IgD-negative memory B cell (primary cell): Measurements from ENCODE around the gene NPS. TPM values are rescaled to one million over a fixed set of nuclear protein-coding genes. Genes with fewer than 3 reads are reported as not detected.

Experiments used
- H3K27ac Mint-ChIP-seq, 3 donors: one replicate each; pipeline ENCODE4 v1.8.0; 2020 to 2022; ENCODE audit warnings: mild to moderate bottlenecking in 3 of 3, mixed read lengths in 3 of 3, moderate library complexity in 1 of 3
- H3K27me3 Mint-ChIP-seq: one replicate; pipeline ENCODE4 v1.8.0; 2021; ENCODE audit warnings: mixed read lengths
- H3K36me3 Mint-ChIP-seq: one replicate; pipeline ENCODE4 v1.8.0; 2020; ENCODE audit warnings: mild to moderate bottlenecking, mixed read lengths
- H3K4me1 Mint-ChIP-seq, 3 donors: one replicate each; pipeline ENCODE4 v1.8.0; 2020 to 2022; ENCODE audit warnings: mixed read lengths in 3 of 3, mild to moderate bottlenecking in 1 of 3
- H3K4me3 Mint-ChIP-seq, 4 donors: one replicate each; pipeline ENCODE4 v1.8.0; 2020 to 2022; ENCODE audit warnings: mild to moderate bottlenecking in 4 of 4, mixed read lengths in 4 of 4, moderate library complexity in 3 of 4
- H3K9me3 Mint-ChIP-seq, 3 donors: one replicate each; pipeline ENCODE4 v1.8.0; 2020 to 2021; ENCODE audit warnings: mixed read lengths in 3 of 3, mild to moderate bottlenecking in 1 of 3
- polyA plus RNA-seq: library from polyadenylated mRNA; unstranded; fragments of 300-500 nt; fragmentation: Illumina TruSeq; gene quantifications from one replicate; pipeline ENCODE4 v1.2.3, GENCODE V29; 2021

The NPS gene
- polyA plus RNA-seq, 1 donor from 2014 or later, result not detected

DNA sequence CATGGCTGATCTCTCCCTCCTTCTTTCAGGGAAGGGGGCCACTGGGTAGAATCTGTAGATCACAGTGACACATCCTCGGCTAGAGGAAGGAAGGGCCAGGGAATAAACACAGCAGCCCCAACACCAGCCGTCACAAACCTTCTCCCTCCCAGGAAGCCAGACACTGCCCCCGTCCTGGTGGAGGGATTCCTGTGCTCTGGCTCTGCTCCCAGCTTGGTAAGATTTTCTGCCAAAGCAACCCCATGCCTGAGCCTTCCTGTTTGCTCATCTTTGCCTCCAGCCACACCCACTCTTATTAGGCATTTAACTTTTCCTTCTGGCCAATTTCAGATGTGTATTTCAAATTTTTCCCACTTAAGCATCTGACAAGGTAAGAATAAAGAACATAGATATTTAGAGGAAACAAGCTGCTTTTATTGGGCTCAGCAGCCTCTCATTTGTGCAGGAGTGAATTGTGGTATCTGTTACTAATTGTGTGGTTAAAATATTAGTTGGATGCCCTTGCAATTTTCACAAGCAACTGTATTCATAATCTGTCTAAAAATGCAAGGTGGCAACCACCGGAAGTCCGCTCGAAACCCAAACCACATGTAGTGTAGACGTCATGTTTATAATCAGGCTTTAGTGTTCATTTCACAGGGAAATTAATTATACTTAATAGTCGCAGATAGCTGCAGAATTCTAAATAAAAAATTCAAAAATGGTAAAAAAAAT is 13.2 kb upstream of the NPS start:
- H3K4me3 Mint-ChIP-seq, result no peak overlapping the region
- no peak overlapping the region for H3K27ac Mint-ChIP-seq
- H3K36me3 Mint-ChIP-seq, result peaks cover 2% of the 10 kb centered on the region
- peaks cover 2 to 3% (median 2%) of the 10 kb centered on the region in 3 donors for H3K9me3 Mint-ChIP-seq
- no peaks in the 10 kb centered on the region for H3K27me3 Mint-ChIP-seq
- H3K4me1 Mint-ChIP-seq, result no peaks in the 10 kb centered on the region

DNA sequence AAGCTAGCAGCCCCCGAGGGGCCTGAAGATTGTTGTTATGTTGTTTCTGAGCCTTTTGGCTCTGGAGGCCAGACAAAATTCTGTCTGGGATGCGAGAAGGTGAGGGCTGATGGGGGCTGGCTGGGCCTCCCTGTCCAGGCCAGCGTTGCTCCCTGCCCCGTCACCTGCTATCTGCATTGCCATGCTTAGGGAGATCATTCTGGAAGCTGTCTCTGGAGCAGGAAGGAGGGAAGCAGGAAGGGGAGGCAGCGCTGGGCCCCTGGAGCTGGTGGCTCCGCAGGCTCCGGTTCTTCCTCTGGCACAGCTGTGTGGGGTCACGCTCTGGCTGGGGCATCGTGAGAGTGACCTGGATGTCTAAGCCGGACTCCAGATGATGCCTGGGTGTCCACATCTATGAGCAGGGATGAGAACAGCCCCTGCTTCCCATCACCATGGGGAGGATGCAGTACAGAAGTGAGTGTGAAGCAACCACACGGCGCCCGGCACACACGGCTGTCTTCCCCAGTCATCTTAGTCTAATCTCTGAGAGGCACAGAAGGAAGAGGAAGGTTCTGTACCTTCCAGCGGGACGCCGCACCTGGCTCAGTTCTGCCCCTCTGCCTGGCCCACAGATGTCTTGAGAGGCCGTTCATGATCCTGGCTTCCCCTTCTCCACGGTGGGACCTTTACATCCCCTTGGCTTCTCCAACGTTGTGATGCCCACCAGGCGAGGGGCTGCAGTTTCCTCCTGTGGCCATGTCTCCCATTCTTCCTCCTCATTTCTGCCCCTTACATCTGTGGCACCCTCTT is 11.9 kb upstream of the NPS start:
- Mint-ChIP-seq H3K4me3 (no peak overlapping the region), H3K36me3 (peaks cover 2% of the 10 kb centered on the region), H3K9me3 (peaks cover 2 to 3% (median 2%) of the 10 kb centered on the region in 3 donors), H3K4me1 (peaks cover 0 to 2% (median 0%) of the 10 kb centered on the region in 3 donors), H3K27ac (no peak overlapping the region), H3K27me3 (no peaks in the 10 kb centered on the region)

DNA sequence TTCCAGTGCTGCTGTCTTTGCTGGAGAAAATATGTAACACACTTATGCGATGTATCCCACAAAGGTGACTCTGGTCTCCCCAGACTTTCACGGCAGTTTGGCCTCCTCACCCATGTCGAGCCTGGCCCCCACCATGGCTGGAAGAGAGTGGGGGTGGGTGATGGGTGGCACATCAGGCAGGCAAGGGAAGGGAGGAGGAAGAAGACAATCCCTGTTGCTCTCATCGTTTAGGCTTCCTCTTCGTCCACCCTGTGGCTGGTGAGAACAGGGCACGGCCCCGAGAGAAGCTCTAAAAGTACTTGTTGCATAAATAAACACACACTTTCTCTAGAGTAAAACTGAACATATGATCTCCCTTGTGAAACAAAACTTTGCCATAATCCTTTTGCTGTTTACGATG is 11.2 kb upstream of the NPS start:
- H3K4me1 Mint-ChIP-seq, result peaks cover 0 to 2% (median 0%) of the 10 kb centered on the region in 3 donors
- no peak overlapping the region for H3K27ac Mint-ChIP-seq
- H3K36me3 Mint-ChIP-seq, result peaks cover 2% of the 10 kb centered on the region
- peaks cover 2 to 3% (median 2%) of the 10 kb centered on the region in 3 donors for H3K9me3 Mint-ChIP-seq
- no peaks in the 10 kb centered on the region for H3K27me3 Mint-ChIP-seq
- H3K4me3 Mint-ChIP-seq, result no peak overlapping the region

DNA sequence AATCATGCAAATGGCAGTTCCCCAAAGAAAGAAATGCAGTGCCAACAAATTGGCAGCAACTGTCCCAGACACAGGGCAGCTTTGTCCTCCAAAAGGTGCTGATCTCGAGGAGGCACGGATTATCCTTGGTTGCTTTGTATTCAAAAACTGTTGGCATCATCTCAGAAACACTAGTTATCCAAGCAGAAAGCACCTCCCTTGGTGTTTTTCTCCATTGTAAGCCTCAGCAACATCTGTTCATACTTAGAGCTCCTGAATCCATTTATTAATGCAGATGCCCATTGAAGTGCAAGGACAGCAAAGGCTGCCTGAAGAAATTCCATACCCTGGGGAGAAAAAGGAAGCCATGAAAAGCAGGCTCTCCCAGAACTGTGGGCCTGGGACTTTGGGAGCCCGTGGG is 1.1 kb upstream of the NPS start:
- no peaks in the 10 kb centered on the region for H3K27me3 Mint-ChIP-seq
- H3K27ac Mint-ChIP-seq, result no peak overlapping the region
- peaks cover 0 to 20% (median 8%) of the 10 kb centered on the region in 3 donors for H3K9me3 Mint-ChIP-seq
- H3K36me3 Mint-ChIP-seq, result peaks cover 3% of the 10 kb centered on the region
- H3K4me3 Mint-ChIP-seq, result no peak overlapping the region
- no peaks in the 10 kb centered on the region for H3K4me1 Mint-ChIP-seq

DNA sequence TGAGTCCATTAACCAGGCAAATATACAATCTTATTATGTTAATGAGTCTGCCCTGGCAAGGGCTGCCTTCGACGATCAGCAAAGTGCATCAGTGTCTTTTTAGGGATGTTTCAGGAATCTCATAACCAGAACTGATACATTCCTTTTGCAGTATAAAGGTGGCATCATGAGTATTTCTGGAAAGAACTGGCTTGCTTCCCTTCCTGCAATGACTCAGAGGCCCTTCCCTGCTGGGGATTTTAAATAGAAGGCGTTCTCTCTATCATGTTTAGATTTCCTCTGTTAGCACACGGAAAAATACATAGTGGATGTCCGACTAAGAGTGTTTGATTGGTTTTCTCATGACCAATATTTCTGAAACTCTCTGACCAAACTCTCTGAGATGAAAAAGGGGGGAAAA is 1.8 kb downstream of the NPS start:
- Mint-ChIP-seq H3K9me3 (peaks cover 0 to 10% (median 3%) of the 10 kb centered on the region in 3 donors), H3K4me1 (no peaks in the 10 kb centered on the region), H3K27ac (no peak overlapping the region), H3K27me3 (no peaks in the 10 kb centered on the region), H3K4me3 (no peak overlapping the region), H3K36me3 (peaks cover 2% of the 10 kb centered on the region)

DNA sequence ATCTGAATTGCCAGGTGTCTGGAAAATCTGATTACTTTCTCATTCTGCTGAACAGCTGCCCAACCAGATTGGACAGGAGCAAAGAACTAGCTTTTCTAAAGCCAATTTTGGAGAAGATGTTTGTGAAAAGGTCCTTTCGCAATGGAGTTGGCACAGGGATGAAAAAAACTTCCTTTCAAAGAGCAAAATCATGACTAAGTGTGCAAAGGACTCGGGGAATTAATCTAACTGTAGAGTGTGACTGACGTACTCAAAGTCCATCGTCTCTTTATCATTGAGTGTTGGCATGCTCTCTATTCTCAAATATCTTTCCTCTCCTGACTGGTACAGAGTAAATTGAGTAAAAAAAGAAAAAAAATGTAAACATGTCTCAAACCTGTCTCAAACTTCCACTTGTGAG is 3.3 kb downstream of the NPS start:
- no peak overlapping the region for H3K27ac Mint-ChIP-seq
- H3K36me3 Mint-ChIP-seq, result peaks cover 2% of the 10 kb centered on the region
- no peaks in the 10 kb centered on the region for H3K4me1 Mint-ChIP-seq
- no peak overlapping the region for H3K4me3 Mint-ChIP-seq
- no peaks in the 10 kb centered on the region for H3K27me3 Mint-ChIP-seq
- H3K9me3 Mint-ChIP-seq, result no peaks in the 10 kb centered on the region

DNA sequence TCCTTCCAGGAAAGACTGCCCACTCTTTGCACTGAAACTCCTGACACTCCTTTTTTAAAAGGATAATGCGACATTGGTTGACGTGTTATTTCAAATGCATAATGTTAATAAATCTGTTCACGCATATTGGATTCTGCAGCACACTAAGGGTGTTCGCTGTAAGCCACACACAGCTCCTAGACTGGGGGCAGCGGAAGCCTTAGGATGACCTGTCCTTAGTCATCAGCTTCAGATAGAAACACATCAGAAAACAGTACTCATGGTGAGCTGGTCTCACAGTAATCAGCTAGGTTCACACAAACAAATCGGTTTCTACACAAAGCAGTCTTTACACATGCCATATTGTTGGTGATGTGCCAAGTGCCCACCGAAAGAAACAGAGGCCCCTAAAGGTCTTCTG is 4.3 kb downstream of the NPS start:
- no peaks in the 10 kb centered on the region for H3K27me3 Mint-ChIP-seq
- H3K4me1 Mint-ChIP-seq, result no peaks in the 10 kb centered on the region
- no peaks in the 10 kb centered on the region for H3K9me3 Mint-ChIP-seq
- no peak overlapping the region for H3K27ac Mint-ChIP-seq
- peaks cover 2% of the 10 kb centered on the region for H3K36me3 Mint-ChIP-seq
- H3K4me3 Mint-ChIP-seq, result no peak overlapping the region

DNA sequence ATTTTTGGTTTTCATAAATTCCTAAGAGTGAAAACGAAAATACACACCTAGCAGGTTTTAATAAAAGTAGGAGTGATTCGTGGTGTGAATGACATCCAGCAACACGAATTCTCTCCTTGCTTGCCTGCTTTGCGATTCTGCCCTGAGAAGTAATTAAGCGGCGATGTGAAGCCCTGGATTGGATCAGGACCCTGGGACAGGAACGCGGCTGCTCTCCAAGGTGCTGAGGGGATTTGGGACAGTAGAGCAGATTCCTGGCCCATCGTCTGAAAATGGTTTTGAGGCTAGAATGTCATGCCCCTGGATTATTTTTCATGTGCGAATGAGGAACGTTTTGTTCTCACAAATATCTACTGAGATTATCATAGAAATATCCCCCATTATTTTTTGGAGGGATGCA is 7.8 kb downstream of the NPS start:
- no peak overlapping the region for H3K4me3 Mint-ChIP-seq
- H3K27me3 Mint-ChIP-seq, result no peaks in the 10 kb centered on the region
- no peaks in the 10 kb centered on the region for H3K36me3 Mint-ChIP-seq
- peaks cover 2 to 14% (median 5%) of the 10 kb centered on the region in 3 donors for H3K9me3 Mint-ChIP-seq
- no peaks in the 10 kb centered on the region for H3K4me1 Mint-ChIP-seq
- no peak overlapping the region for H3K27ac Mint-ChIP-seq

DNA sequence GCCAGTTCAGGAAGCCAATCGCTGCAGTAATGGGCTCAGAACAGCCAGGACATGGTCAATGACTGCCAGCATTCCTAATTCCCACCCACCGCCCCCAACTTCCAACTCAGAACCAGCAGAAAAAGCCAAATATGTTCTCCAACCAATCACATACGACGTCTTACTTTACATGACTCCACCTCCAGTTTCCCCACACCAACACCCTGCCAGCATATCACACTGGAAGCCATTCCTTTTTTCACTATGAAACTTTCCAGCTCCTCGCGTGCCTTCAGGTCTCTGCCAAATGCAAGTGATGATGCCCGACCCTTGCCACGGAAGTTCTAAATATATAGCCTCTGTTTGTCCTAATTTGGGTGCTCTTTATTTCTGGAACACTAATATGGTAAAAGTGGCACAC is 12.5 kb downstream of the NPS start:
- Mint-ChIP-seq H3K27ac (no peak overlapping the region), H3K4me1 (no peaks in the 10 kb centered on the region), H3K27me3 (no peaks in the 10 kb centered on the region), H3K4me3 (no peak overlapping the region), H3K36me3 (no peaks in the 10 kb centered on the region), H3K9me3 (peaks cover 2 to 14% (median 5%) of the 10 kb centered on the region in 3 donors)

DNA sequence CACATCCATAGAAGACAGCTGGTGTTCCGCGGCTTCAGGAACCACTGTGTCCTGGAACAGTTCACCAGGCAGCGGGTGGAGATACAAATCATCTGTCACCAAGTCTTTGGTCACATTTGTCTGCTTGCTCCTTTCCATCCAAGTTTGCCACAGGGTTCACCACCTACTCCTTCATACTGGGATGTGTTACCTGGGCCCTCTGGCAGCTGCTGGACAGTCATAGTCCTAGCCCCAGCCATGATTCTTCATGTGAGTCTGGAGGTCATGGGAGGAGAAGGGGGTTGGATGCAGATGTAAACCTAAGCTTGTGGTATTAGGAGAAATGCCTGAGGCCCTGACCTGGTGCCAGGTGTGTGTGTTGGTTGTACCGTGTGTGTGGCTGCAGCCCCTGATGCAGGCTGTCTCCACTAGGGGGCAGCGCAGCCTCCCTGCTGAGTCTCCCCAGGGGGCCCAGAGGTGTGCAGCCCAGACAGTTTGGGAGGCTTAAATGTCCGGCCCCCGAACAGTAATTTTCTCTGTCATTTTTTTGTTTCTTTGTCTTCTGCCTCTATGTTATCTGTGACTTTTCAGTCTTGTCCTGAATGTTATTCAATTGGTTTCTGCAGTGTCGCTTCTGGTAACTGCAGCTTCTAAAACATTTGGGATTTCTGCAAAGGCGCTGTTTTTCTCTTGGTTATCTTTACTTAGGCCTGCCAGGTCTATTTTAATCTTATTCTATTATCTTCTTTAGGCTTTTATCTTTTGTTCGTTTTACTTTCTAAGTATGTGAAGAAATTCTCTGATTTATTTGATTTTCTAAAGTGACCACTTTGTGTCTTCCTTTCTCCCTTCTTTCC is 14.8 kb downstream of the NPS start:
- H3K27me3 Mint-ChIP-seq, result no peaks in the 10 kb centered on the region
- no peak overlapping the region for H3K27ac Mint-ChIP-seq
- H3K4me1 Mint-ChIP-seq, result no peaks in the 10 kb centered on the region
- H3K36me3 Mint-ChIP-seq, result no peaks in the 10 kb centered on the region
- H3K9me3 Mint-ChIP-seq, result peaks cover 2 to 14% (median 7%) of the 10 kb centered on the region in 3 donors
- no peak overlapping the region for H3K4me3 Mint-ChIP-seq

DNA sequence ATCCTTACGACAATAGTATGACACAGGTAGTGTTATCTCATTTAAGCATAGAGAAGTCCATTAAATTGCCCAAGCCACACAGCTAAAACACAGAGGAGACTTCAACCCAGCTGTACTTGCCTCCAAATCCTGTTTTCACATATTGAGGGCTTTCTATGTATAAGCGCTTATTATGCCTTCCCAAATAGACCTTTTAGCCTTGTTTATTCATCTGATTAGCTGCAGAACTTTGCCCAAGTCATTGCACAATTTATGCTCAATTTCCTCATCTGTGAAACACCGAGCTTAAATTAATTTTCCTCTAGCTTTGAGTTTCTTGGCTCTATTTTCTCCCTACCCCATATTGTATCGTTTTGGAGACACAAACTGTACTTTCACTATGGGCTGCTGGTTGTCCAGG is 15.5 kb downstream of the NPS start:
- Mint-ChIP-seq H3K4me1 (no peaks in the 10 kb centered on the region), H3K9me3 (peaks cover 2 to 11% (median 7%) of the 10 kb centered on the region in 3 donors), H3K36me3 (no peaks in the 10 kb centered on the region), H3K4me3 (no peak overlapping the region), H3K27me3 (no peaks in the 10 kb centered on the region), H3K27ac (no peak overlapping the region)

DNA sequence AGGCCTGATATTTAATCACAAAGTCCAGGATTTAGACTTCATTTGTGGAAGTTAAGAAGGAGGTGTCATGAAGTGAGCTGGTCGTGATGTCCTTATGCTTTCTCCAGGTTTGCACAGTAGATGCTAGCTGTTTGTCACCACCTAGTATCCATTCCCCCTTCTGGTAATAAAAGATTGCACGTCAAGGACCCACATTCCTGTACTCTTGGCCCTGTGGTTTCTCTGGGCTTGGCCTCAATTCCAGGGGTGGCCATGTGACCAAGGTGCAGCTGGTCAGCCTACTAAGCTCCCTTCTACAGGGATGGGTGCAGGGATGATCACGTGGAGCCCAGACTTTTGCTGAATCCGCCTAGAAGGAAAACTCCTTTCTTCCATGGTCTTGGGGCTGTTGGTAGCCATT is 16.5 kb downstream of the NPS start:
- H3K4me1 Mint-ChIP-seq, result no peaks in the 10 kb centered on the region
- H3K27me3 Mint-ChIP-seq, result no peaks in the 10 kb centered on the region
- H3K36me3 Mint-ChIP-seq, result no peaks in the 10 kb centered on the region
- peaks cover 0 to 7% (median 2%) of the 10 kb centered on the region in 3 donors for H3K9me3 Mint-ChIP-seq
- H3K27ac Mint-ChIP-seq, result no peak overlapping the region
- H3K4me3 Mint-ChIP-seq, result no peak overlapping the region

DNA sequence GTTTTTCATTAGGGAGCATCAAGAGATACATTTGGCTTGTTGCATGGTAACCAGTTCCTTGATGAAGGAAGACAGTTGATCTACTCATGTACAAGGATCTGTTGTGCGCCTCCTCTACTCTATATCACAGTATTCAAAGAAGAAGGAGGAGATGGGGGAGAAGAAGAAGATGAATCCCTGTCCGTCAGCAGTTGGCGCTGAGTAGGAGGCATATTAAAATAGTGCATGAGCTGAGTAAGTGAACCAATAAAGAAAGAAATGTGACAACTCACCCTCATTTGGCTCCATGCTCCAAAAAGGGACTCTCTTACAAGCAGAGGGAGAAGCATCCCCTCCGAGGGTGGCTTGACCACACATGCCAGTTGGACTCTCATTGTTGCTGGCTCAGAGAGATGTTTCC is 20.1 kb downstream of the NPS start:
- Mint-ChIP-seq H3K27me3 (no peaks in the 10 kb centered on the region), H3K36me3 (no peaks in the 10 kb centered on the region), H3K27ac (no peak overlapping the region), H3K9me3 (peaks cover 4 to 12% (median 12%) of the 10 kb centered on the region in 3 donors), H3K4me1 (no peaks in the 10 kb centered on the region), H3K4me3 (no peak overlapping the region)

DNA sequence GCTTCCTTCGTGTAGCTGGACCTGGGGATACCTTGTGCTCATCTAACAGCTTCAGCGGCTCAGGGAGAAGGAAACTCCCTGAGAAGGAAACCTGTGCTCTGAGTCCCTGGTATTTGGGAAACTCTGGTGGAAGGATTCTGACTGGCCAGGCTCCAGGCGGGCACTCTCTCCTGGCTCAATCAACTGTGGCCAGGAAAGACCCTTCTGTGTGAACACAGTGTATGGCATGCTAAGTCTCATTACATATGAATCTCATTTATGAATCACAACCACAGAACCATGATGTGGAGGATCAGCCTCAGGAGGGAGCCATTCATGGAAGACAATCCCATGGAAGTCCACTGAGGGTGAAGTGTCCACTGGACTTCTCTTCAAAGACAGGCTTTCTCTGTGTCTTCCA is 20.9 kb downstream of the NPS start:
- H3K27me3 Mint-ChIP-seq, result no peaks in the 10 kb centered on the region
- H3K4me1 Mint-ChIP-seq, result no peaks in the 10 kb centered on the region
- H3K4me3 Mint-ChIP-seq, result no peak overlapping the region
- peaks cover 4 to 12% (median 12%) of the 10 kb centered on the region in 3 donors for H3K9me3 Mint-ChIP-seq
- H3K36me3 Mint-ChIP-seq, result no peaks in the 10 kb centered on the region
- H3K27ac Mint-ChIP-seq, result no peak overlapping the region

DNA sequence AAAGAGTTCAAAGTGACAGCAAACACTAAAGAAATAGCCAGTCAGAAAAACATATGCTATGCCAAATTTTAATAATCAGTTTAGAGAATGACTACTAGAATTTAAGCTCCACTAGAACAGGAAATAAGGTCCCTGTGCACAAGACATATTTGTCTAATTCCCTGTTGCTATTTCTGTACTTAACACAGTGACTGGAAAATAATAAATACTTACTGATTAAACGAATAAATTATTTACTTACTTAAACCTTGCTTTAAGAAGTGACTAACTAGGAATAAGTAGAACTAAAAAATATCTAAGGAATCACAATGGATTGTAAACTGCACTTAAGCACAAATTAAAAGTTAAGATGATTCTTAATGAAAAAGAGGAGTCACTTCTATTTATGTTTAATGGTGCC is 22.3 kb downstream of the NPS start:
- Mint-ChIP-seq H3K36me3 (no peaks in the 10 kb centered on the region), H3K9me3 (peaks cover 4 to 12% (median 12%) of the 10 kb centered on the region in 3 donors), H3K27ac (no peak overlapping the region), H3K4me1 (no peaks in the 10 kb centered on the region), H3K27me3 (no peaks in the 10 kb centered on the region), H3K4me3 (no peak overlapping the region)
